ENCODE measurements around the gene C4A. TPM values are rescaled to one million over a fixed set of nuclear protein-coding genes. Genes with fewer than 3 reads are reported as not detected.

C4A gene
- total RNA-seq, 2 experiments from 2014 or later: 4.2 TPM

GRCh38 chr6:31963921-31964320, 17.9 kb upstream of the C4A start:
- H3K27ac ChIP-seq (ENCODE audit: low read depth in 1 of 2, low read length in 2 of 2): no peak overlapping the region
- peaks cover 87% of the 10 kb centered on the region for H3K36me3 ChIP-seq (ENCODE audit: insufficient read depth, low read length)
- Mint-ChIP-seq H3K27me3 (no peaks in the 10 kb centered on the region), H3K27ac (no peak overlapping the region), H3K4me1 (ENCODE audit: low read depth) (peaks cover 18% of the 10 kb centered on the region), H3K9me3 (no peaks in the 10 kb centered on the region), H3K36me3 (ENCODE audit: low read depth) (peaks cover 91% of the 10 kb centered on the region), H3K4me3 (no peak overlapping the region)
- H3K4me1 ChIP-seq (ENCODE audit: insufficient read depth, low read length): peaks cover 19% of the 10 kb centered on the region
- intact Hi-C loops (cut with DNase I, micrococcal nuclease): no loop called here
- H3K9me3 ChIP-seq (ENCODE audit: control insufficient read depth in 1 of 2, insufficient read depth in 1 of 2, low read length in 2 of 2): no peaks in the 10 kb centered on the region
- no peaks in the 10 kb centered on the region for H3K27me3 ChIP-seq (ENCODE audit: control insufficient read depth in 1 of 2, insufficient read depth in 2 of 2, low read length in 2 of 2)
- TF ChIP-seq, protein P1, sequence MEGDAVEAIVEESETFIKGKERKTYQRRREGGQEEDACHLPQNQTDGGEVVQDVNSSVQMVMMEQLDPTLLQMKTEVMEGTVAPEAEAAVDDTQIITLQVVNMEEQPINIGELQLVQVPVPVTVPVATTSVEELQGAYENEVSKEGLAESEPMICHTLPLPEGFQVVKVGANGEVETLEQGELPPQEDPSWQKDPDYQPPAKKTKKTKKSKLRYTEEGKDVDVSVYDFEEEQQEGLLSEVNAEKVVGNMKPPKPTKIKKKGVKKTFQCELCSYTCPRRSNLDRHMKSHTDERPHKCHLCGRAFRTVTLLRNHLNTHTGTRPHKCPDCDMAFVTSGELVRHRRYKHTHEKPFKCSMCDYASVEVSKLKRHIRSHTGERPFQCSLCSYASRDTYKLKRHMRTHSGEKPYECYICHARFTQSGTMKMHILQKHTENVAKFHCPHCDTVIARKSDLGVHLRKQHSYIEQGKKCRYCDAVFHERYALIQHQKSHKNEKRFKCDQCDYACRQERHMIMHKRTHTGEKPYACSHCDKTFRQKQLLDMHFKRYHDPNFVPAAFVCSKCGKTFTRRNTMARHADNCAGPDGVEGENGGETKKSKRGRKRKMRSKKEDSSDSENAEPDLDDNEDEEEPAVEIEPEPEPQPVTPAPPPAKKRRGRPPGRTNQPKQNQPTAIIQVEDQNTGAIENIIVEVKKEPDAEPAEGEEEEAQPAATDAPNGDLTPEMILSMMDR (IDR thresholded peaks at IDR 0.05): no peak
- CTCF ChIA-PET: no interaction called here
- DNase-seq: no peak
- H3K4me3 ChIP-seq (ENCODE audit: low read length): no peak overlapping the region
- POLR2A ChIA-PET: no interaction called here
- ATAC-seq (ENCODE audit: poor library complexity): no peak

DNA sequence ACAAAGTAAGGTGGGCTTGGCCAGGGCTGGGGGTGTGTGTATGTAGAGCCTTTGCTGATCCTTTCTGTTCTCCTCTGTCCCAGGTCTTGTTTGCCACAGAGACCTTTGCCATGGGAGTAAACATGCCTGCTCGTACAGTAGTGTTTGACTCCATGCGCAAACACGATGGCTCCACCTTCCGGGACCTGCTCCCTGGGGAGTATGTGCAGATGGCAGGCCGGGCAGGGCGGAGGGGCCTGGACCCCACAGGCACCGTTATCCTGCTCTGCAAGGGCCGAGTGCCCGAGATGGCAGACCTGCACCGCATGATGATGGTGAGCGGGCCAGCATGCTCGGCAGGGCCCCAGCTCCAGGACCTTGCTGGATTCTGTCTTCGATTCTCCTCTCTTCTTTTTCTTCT, 16.2 kb upstream of the C4A start:
- peaks cover 97% of the 10 kb centered on the region for H3K36me3 ChIP-seq (ENCODE audit: insufficient read depth, low read length)
- intact Hi-C loops (cut with DNase I, micrococcal nuclease): no loop called here
- H3K9me3 ChIP-seq (ENCODE audit: control insufficient read depth in 1 of 2, insufficient read depth in 1 of 2, low read length in 2 of 2): no peaks in the 10 kb centered on the region
- TF ChIP-seq, protein P1 (IDR thresholded peaks at IDR 0.05): no peak
- peaks cover 12% of the 10 kb centered on the region for H3K4me1 Mint-ChIP-seq (ENCODE audit: low read depth)
- H3K4me3 Mint-ChIP-seq: no peak overlapping the region
- H3K36me3 Mint-ChIP-seq (ENCODE audit: low read depth): peaks cover 97% of the 10 kb centered on the region
- peaks cover 10% of the 10 kb centered on the region for H3K4me1 ChIP-seq (ENCODE audit: insufficient read depth, low read length)
- H3K27ac ChIP-seq (ENCODE audit: low read depth in 1 of 2, low read length in 2 of 2): no peak overlapping the region
- no peak for DNase-seq
- CTCF ChIA-PET: no interaction called here
- no peaks in the 10 kb centered on the region for H3K27me3 Mint-ChIP-seq
- ATAC-seq (ENCODE audit: poor library complexity): no peak
- POLR2A ChIA-PET: no interaction called here
- H3K27me3 ChIP-seq (ENCODE audit: control insufficient read depth in 1 of 2, insufficient read depth in 2 of 2, low read length in 2 of 2): no peaks in the 10 kb centered on the region
- H3K9me3 Mint-ChIP-seq: no peaks in the 10 kb centered on the region
- H3K27ac Mint-ChIP-seq: no peak overlapping the region
- no peak overlapping the region for H3K4me3 ChIP-seq (ENCODE audit: low read length)

DNA sequence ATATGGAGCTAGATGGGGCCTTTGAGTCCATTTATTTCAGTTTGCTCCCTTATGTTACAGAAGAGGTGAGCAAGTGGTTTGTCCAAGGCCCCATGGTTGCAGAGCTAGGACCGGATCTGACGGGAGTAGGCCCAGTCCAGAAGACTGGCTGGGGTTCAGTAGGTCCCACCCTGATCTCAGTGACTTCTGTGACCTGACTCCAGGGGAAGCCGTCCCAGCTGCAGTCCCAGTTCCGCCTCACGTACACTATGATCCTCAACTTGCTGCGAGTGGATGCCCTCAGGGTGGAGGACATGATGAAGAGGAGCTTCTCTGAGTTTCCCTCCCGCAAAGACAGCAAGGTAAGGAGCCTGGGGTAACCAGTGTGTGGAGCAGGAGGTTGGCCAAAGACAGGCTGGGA, 15.4 kb upstream of the C4A start:
- Mint-ChIP-seq H3K27ac (peak overlapping the region; percentile 58), H3K27me3 (no peaks in the 10 kb centered on the region), H3K36me3 (ENCODE audit: low read depth) (peaks cover 92% of the 10 kb centered on the region), H3K4me1 (ENCODE audit: low read depth) (peaks cover 10% of the 10 kb centered on the region), H3K9me3 (no peaks in the 10 kb centered on the region), H3K4me3 (no peak overlapping the region)
- DNase-seq (no peak), ATAC-seq (ENCODE audit: poor library complexity) (no peak)
- H3K27ac ChIP-seq (ENCODE audit: low read depth in 1 of 2, low read length in 2 of 2): no peak overlapping the region
- no peaks in the 10 kb centered on the region for H3K27me3 ChIP-seq (ENCODE audit: control insufficient read depth in 1 of 2, insufficient read depth in 2 of 2, low read length in 2 of 2)
- H3K36me3 ChIP-seq (ENCODE audit: insufficient read depth, low read length): peaks cover 89% of the 10 kb centered on the region
- no peak overlapping the region for H3K4me3 ChIP-seq (ENCODE audit: low read length)
- TF ChIP-seq, protein P1 (IDR thresholded peaks at IDR 0.05): no peak
- H3K4me1 ChIP-seq (ENCODE audit: insufficient read depth, low read length): peaks cover 18% of the 10 kb centered on the region
- intact Hi-C loops (cut with DNase I, micrococcal nuclease): no loop called here
- no peaks in the 10 kb centered on the region for H3K9me3 ChIP-seq (ENCODE audit: control insufficient read depth in 1 of 2, insufficient read depth in 1 of 2, low read length in 2 of 2)
- ChIA-PET CTCF (no interaction called here), POLR2A (no interaction called here)
